Activated CD8-positive, alpha-beta memory T cell treated with anti-CD3 and anti-CD28 coated beads, Interleukin-2, amount 10 ng/mL, durations not matched to agents 7 days and 5 days (primary cell): ENCODE measurements around the gene PTMS. TPM values are rescaled to one million over a fixed set of nuclear protein-coding genes. Genes with fewer than 3 reads are reported as not detected.

ENCODE experiments used
- ATAC-seq: fragments of 150-1000 bp; cut with Tn5 transposase; one replicate; pipeline ENCODE4 v1.10.0; 2021; ENCODE audit warnings: moderate library complexity
- CTCF ChIA-PET: fragments of 350-600 bp; sonication (Branson Sonifier 250); formaldehyde crosslinking; loops from one replicate; lab custom pipeline; 2021; ENCODE audit warnings: antibody characterized with exemption; lab: Charles Lee
- DNase-seq: peaks from one replicate; pipeline ENCODE4 v3.0.0-alpha.2; 2020
- H3K27ac Mint-ChIP-seq: one replicate; pipeline ENCODE4 v1.8.0; 2021; ENCODE audit warnings: mild to moderate bottlenecking, mixed read lengths
- H3K27me3 Mint-ChIP-seq: one replicate; pipeline ENCODE4 v1.8.0; 2021; ENCODE audit warnings: mixed read lengths
- H3K36me3 Mint-ChIP-seq: one replicate; pipeline ENCODE4 v1.8.0; 2021; ENCODE audit warnings: mild to moderate bottlenecking, mixed read lengths
- H3K4me1 Mint-ChIP-seq: one replicate; pipeline ENCODE4 v1.8.0; 2021; ENCODE audit warnings: mixed read lengths
- H3K4me3 Mint-ChIP-seq: one replicate; pipeline ENCODE4 v1.8.0; 2021; ENCODE audit warnings: mild to moderate bottlenecking, moderate library complexity, mixed read lengths
- H3K9me3 Mint-ChIP-seq: one replicate; pipeline ENCODE4 v1.8.0; 2022; ENCODE audit warnings: low read depth, mixed read lengths
- total RNA-seq, 2 experiments: library from RNA; stranded (reverse); gene quantifications; one replicate each; pipeline ENCODE4 v1.2.3, GENCODE V29; 2021

The PTMS gene
- total RNA-seq, 2 experiments from 2014 or later = 131 to 142 TPM

DNA sequence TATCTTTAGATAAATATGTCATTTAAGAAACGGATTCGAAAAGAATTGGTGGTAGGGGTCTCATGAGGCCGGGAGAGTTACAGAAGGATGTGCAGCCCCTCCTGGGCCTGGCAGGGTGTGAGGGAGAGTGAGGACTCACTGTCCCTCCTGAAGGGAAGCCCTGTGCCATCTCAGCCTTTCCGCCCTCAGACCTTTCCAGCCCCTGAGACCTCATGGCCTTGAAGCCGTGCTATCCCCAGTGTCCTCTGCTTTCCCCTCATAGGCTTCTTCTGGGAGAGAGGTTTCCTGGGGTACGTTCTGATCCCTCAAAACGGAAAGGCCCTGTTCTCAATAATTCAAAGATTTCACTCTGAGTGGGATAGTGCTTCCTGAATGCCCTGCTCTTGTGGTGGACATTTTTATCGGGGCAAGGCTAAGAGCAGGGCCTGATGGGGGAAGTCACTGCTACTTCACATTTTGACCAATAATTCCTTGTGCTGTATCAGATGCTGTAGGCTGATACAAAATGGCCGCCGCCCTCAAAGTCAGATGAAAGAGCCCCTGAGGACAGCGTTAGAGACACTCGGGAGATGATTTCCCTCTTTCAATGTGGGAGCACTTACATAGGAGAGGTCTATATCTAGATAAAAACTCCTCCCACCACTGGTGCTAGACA is 24.5 kb downstream of the PTMS start:
- H3K4me1 Mint-ChIP-seq = peaks cover 27% of the 10 kb centered on the region
- CTCF ChIA-PET = no interaction called here
- H3K9me3 Mint-ChIP-seq = no peaks in the 10 kb centered on the region
- no peaks in the 10 kb centered on the region for H3K36me3 Mint-ChIP-seq
- DNase-seq = no peak
- ATAC-seq = no peak
- peaks cover 21% of the 10 kb centered on the region for H3K27me3 Mint-ChIP-seq
- H3K27ac Mint-ChIP-seq = no peak overlapping the region
- no peak overlapping the region for H3K4me3 Mint-ChIP-seq

DNA sequence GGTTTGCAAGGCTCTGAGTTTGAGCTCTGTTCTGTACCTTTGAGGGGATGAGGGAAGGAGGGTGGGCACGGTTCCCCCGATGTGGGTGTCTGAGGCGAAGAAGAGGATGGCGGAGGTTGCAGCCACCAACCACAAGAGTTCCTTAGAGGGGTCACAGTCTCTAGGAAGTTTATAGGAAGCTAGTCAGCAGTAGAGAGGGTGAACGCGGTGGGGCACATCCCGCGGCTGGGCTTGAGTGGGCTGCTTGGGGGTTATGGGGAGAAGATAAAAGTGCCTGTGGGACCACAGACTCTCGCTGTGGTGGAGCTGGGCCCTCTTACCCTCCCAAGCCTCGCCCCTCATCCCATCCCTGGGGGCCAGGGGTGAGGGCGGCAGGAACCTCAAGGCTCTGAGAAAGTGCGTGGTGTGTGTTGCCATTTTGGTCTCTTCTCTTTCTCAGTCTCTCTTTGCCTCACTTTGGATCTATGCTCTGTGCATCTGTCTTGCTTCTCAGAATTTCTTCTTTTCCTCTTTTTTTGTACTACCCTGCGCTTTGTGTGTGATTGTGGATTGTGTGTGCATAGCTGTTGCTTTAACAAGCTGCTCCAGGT is 25.9 kb downstream of the PTMS start:
- Mint-ChIP-seq H3K4me3 (no peak overlapping the region), H3K36me3 (no peaks in the 10 kb centered on the region), H3K27me3 (peaks cover 29% of the 10 kb centered on the region), H3K4me1 (peaks cover 23% of the 10 kb centered on the region), H3K27ac (no peak overlapping the region), H3K9me3 (no peaks in the 10 kb centered on the region)
- CTCF ChIA-PET = interaction anchor here (1.0 to 2.5 kb wide), 7 partner anchors 12 to 39 kb away, joined by 3 to 11 read pairs (median 6); partner anchors contain the start of genes MLF2 and PTMS
- ATAC-seq (no peak), DNase-seq (no peak)

DNA sequence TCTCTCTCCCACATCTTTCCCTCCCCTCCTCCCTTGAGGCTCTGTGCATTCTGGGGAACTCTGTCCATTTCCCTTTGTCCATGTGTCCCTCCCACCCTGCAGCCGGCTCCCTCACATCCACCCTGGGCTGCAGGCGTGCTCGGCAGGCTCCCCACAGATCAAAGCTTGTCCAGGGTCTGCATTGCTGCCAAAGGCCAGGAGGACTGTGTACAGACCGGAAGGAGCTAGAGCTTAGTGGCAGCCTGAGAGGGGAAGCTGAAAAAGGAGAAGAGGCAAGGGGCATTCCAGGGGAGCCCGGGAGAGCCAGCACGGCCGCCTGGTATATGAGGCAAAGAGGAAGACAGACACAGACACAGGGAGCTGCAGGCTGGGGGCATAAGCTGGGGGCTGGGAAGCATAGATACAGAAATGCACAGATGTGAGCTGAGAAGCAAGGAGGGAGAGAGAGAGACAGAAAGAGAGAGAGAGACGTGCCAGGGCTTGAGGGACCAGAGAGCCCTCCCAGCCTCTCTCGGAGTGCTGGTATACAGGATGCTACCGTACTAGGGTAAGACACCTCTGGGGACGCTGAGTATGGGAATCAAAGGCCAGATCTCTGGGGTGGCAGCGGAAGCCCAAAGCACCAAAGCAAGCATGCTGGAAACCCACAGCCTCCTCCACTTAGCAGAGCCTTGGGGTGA is 26.5 kb downstream of the PTMS start:
- H3K27me3 Mint-ChIP-seq = peaks cover 29% of the 10 kb centered on the region
- ATAC-seq (peak; percentile 43), DNase-seq (no peak)
- H3K9me3 Mint-ChIP-seq = no peaks in the 10 kb centered on the region
- peaks cover 23% of the 10 kb centered on the region for H3K4me1 Mint-ChIP-seq
- CTCF ChIA-PET = interaction anchor here (0.6 to 2.5 kb wide), 8 partner anchors 13 to 39 kb away, joined by 3 to 11 read pairs (median 6); partner anchors contain the start of genes MLF2 and PTMS
- no peak overlapping the region for H3K27ac Mint-ChIP-seq
- H3K36me3 Mint-ChIP-seq = no peaks in the 10 kb centered on the region
- H3K4me3 Mint-ChIP-seq = no peak overlapping the region

GRCh38 chr12:6795088-6795487 is 28.9 kb downstream of the PTMS start:
- Mint-ChIP-seq H3K4me3 (no peak overlapping the region), H3K27ac (no peak overlapping the region), H3K9me3 (no peaks in the 10 kb centered on the region), H3K27me3 (peaks cover 24% of the 10 kb centered on the region), H3K4me1 (peaks cover 19% of the 10 kb centered on the region), H3K36me3 (no peaks in the 10 kb centered on the region)
- DNase-seq = no peak
- ATAC-seq = no peak
- CTCF ChIA-PET = interaction anchor here (0.9 to 1.9 kb wide), 3 partner anchors 28 to 41 kb away, joined by 3 to 9 read pairs (median 7); partner anchors contain the start of genes MLF2 and PTMS

- Mint-ChIP-seq H3K36me3 (no peaks in the 10 kb centered on the region), H3K4me3 (no peak overlapping the region), H3K27me3 (peaks cover 24% of the 10 kb centered on the region), H3K4me1 (peaks cover 19% of the 10 kb centered on the region), H3K27ac (no peak overlapping the region), H3K9me3 (no peaks in the 10 kb centered on the region)
- CTCF ChIA-PET = interaction anchor here (1.4 to 1.9 kb wide), 3 partner anchors 10 to 43 kb away, joined by 4 to 9 read pairs (median 7); partner anchors contain the start of genes MLF2 and PTMS
- ATAC-seq (no peak), DNase-seq (no peak)
Measured at GRCh38 chr12:6796576-6796975, 30.4 kb downstream of the PTMS start.

DNA sequence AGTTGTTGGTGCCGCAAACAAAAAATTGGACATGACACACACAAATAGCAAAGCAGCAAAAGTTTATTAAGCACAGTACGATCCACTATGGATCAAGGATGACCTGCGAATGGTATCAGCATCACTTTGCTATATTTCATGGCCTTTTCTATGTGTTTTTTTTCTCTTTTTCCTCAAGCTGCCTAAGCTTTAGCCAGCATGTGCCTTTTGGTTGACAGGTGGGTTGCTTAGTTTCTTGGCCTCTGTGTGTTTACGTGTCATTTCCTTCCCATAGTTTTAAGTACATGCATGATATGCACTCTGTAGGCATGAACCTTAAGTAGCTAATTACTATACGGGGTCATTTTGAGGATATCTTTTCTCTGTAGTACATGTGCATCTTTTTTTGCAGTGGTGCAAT is 33.0 kb downstream of the PTMS start:
- Mint-ChIP-seq H3K36me3 (no peaks in the 10 kb centered on the region), H3K4me3 (no peak overlapping the region), H3K27ac (no peak overlapping the region), H3K9me3 (no peaks in the 10 kb centered on the region), H3K4me1 (no peaks in the 10 kb centered on the region), H3K27me3 (peaks cover 16% of the 10 kb centered on the region)
- no peak for DNase-seq
- ATAC-seq = no peak
- CTCF ChIA-PET = no interaction called here

DNA sequence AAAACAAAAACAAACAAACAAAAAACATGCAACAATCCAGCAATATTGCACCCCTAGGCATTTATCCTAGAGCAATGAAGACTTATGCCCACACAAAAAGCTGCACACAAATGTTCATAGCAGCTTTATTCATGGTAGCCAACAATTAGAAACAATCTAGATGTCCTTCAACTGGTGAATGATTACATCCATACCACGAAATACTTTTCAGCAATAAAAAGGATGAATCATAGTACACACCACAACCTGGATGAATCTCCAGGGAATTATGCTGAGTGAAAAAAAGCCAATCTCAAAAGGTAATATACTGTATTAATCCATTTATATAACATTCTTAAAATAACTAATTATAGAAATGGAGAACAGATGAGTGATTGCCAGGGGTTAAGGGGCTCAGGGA is 41.0 kb downstream of the PTMS start:
- Mint-ChIP-seq H3K36me3 (no peaks in the 10 kb centered on the region), H3K4me1 (peaks cover 6% of the 10 kb centered on the region), H3K9me3 (no peaks in the 10 kb centered on the region), H3K4me3 (no peak overlapping the region), H3K27me3 (peaks cover 14% of the 10 kb centered on the region), H3K27ac (no peak overlapping the region)
- no peak for ATAC-seq
- CTCF ChIA-PET = interaction anchor here (0.7 to 1.0 kb wide), 2 partner anchors 12 to 160 kb away, joined by 3 to 4 read pairs; partner anchors contain the start of gene ACRBP
- no peak for DNase-seq

DNA sequence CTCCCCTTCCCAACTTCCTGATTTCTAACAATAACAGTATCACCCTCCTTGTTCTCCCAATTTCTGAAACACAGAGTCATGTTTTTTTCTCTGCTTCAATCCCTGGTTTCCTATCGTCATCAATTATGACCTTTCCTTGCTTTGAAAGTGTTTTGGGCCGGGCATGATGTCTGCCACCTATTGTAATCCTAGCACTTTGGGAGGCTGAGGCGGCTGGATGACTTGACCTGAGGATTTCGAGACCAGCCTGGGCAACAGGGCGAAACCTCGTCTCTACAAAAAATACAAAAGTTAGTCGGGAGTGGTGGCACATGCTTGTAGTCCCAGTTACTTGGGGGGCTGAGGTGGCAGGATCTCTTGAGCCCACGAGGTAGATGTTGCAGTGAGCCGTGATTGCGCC is 42.9 kb downstream of the PTMS start:
- no peak for DNase-seq
- peaks cover 19% of the 10 kb centered on the region for H3K27me3 Mint-ChIP-seq
- ATAC-seq = no peak
- peaks cover 6% of the 10 kb centered on the region for H3K4me1 Mint-ChIP-seq
- no peaks in the 10 kb centered on the region for H3K36me3 Mint-ChIP-seq
- H3K9me3 Mint-ChIP-seq = no peaks in the 10 kb centered on the region
- CTCF ChIA-PET = interaction anchor here (0.7 to 1.5 kb wide), 2 partner anchors 16 to 69 kb away, joined by 3 to 4 read pairs; no protein-coding TSS in a partner anchor
- H3K27ac Mint-ChIP-seq = no peak overlapping the region
- H3K4me3 Mint-ChIP-seq = no peak overlapping the region

- H3K9me3 Mint-ChIP-seq = no peaks in the 10 kb centered on the region
- CTCF ChIA-PET = interaction anchor here (1.1 to 2.0 kb wide), 2 partner anchors 18 to 57 kb away, joined by 3 to 8 read pairs; partner anchors contain the start of gene MLF2
- H3K36me3 Mint-ChIP-seq = no peaks in the 10 kb centered on the region
- DNase-seq = no peak
- ATAC-seq = no peak
- H3K4me1 Mint-ChIP-seq = peaks cover 6% of the 10 kb centered on the region
- no peak overlapping the region for H3K4me3 Mint-ChIP-seq
- H3K27ac Mint-ChIP-seq = no peak overlapping the region
- H3K27me3 Mint-ChIP-seq = peaks cover 23% of the 10 kb centered on the region
Measured at GRCh38 chr12:6810758-6811157, 44.6 kb downstream of the PTMS start.

DNA sequence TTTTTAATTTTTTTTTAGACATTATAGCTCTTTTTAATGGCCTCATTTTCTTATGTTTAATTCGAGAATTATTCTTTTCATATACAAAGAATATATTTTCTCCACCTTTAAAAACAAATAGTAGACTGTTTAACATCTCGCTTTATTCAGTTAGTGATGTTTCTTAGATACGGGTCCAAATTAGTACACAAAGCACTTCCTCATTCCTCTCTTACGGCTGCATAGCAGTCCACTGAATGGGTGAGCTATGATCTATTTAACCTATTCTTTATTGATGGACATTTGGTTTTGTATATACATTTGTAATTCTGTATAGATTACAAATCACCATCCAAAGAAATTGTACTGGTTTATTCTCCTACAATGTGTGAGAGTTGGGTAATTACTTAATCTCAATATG is 47.2 kb downstream of the PTMS start:
- H3K4me3 Mint-ChIP-seq = no peak overlapping the region
- no peaks in the 10 kb centered on the region for H3K36me3 Mint-ChIP-seq
- no peak for DNase-seq
- no peak for ATAC-seq
- H3K27me3 Mint-ChIP-seq = peaks cover 19% of the 10 kb centered on the region
- H3K9me3 Mint-ChIP-seq = no peaks in the 10 kb centered on the region
- CTCF ChIA-PET = interaction anchor here (0.6 to 2.5 kb wide), 8 partner anchors 8 to 59 kb away, joined by 3 to 12 read pairs (median 4); partner anchors contain the start of genes GPR162 and MLF2
- no peak overlapping the region for H3K27ac Mint-ChIP-seq
- H3K4me1 Mint-ChIP-seq = peaks cover 6% of the 10 kb centered on the region

GRCh38 chr12:6816598-6816997 is 50.4 kb downstream of the PTMS start:
- Mint-ChIP-seq H3K9me3 (no peaks in the 10 kb centered on the region), H3K36me3 (no peaks in the 10 kb centered on the region), H3K4me3 (no peak overlapping the region), H3K4me1 (peaks cover 6% of the 10 kb centered on the region), H3K27ac (no peak overlapping the region), H3K27me3 (peaks cover 23% of the 10 kb centered on the region)
- CTCF ChIA-PET = interaction anchor here (0.5 to 1.2 kb wide), 3 partner anchors 12 to 49 kb away, joined by 3 read pairs; partner anchors contain the start of gene P3H3
- ATAC-seq (no peak), DNase-seq (no peak)

DNA sequence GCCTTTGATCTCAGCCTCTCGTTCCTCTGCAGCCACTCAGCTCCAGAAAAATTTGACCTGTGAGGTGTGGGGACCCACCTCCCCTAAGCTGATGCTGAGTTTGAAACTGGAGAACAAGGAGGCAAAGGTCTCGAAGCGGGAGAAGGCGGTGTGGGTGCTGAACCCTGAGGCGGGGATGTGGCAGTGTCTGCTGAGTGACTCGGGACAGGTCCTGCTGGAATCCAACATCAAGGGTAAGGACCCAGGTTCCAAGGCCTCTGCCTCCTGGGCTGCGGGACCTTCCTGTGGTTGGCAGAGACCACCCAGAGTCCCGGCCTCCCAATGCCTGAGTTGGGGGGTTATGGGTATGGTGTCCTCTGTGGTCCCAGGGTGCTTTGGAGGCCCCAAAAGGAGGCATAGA is 50.9 kb downstream of the PTMS start:
- Mint-ChIP-seq H3K36me3 (no peaks in the 10 kb centered on the region), H3K4me1 (peaks cover 9% of the 10 kb centered on the region), H3K27me3 (peaks cover 25% of the 10 kb centered on the region), H3K9me3 (no peaks in the 10 kb centered on the region), H3K4me3 (no peak overlapping the region), H3K27ac (no peak overlapping the region)
- DNase-seq (peak; percentile 41), ATAC-seq (no peak)
- CTCF ChIA-PET = interaction anchor here (0.5 to 1.2 kb wide), 2 partner anchors 12 to 50 kb away, joined by 3 read pairs; partner anchors contain the start of gene P3H3

- no peaks in the 10 kb centered on the region for H3K9me3 Mint-ChIP-seq
- no peak for DNase-seq
- no peak for ATAC-seq
- no peak overlapping the region for H3K4me3 Mint-ChIP-seq
- peaks cover 9% of the 10 kb centered on the region for H3K4me1 Mint-ChIP-seq
- H3K27ac Mint-ChIP-seq = no peak overlapping the region
- H3K27me3 Mint-ChIP-seq = peaks cover 29% of the 10 kb centered on the region
- H3K36me3 Mint-ChIP-seq = no peaks in the 10 kb centered on the region
- CTCF ChIA-PET = interaction anchor here (1.5 kb wide), 1 partner anchor 52 kb away, joined by 3 read pairs; no protein-coding TSS in a partner anchor
Measured at GRCh38 chr12:6817662-6818157, 51.5 kb downstream of the PTMS start.
